Uterus (tissue), 2 donors: Measurements from ENCODE around the gene GABRR3.

ENCODE experiments used
- CTCF ChIP-seq, 4 experiments: fragments of 200-600 bp in 2 of 4; fragments of 450-650 bp in 2 of 4; sonication (generic) in 2 of 4; IDR thresholded peaks; one replicate each; pipeline ENCODE4 v1.5.1; 2016 to 2019; ENCODE audit warnings: antibody characterized with exemption in 4 of 4, mild to moderate bottlenecking in 2 of 4, moderate library complexity in 1 of 4
- POLR2A ChIP-seq, 2 donors: fragments of 450-650 bp; IDR thresholded peaks; one replicate each; pipeline ENCODE4 v1.6.1; 2016; ENCODE audit warnings: antibody characterized with exemption in 2 of 2, mild to moderate bottlenecking in 1 of 2, moderate library complexity in 1 of 2

GRCh38 chr3:97981886-97982285 lies 53.2 kb downstream of the GABRR3 start:
- TF ChIP-seq CTCF (IDR thresholded peaks at IDR 0.05) = no peak
- TF ChIP-seq POLR2A (IDR thresholded peaks at IDR 0.05) = no peak
